ENCODE measurements around the gene ASIC3. TPM values are rescaled to one million over a fixed set of nuclear protein-coding genes. Genes with fewer than 3 reads are reported as not detected.

The ASIC3 gene
- total and polyA plus RNA-seq, 2 of the 8 experiments (the other 6 are each of a cell fraction or from before 2014, with no cell fraction given): 1.6 to 1.9 TPM

DNA sequence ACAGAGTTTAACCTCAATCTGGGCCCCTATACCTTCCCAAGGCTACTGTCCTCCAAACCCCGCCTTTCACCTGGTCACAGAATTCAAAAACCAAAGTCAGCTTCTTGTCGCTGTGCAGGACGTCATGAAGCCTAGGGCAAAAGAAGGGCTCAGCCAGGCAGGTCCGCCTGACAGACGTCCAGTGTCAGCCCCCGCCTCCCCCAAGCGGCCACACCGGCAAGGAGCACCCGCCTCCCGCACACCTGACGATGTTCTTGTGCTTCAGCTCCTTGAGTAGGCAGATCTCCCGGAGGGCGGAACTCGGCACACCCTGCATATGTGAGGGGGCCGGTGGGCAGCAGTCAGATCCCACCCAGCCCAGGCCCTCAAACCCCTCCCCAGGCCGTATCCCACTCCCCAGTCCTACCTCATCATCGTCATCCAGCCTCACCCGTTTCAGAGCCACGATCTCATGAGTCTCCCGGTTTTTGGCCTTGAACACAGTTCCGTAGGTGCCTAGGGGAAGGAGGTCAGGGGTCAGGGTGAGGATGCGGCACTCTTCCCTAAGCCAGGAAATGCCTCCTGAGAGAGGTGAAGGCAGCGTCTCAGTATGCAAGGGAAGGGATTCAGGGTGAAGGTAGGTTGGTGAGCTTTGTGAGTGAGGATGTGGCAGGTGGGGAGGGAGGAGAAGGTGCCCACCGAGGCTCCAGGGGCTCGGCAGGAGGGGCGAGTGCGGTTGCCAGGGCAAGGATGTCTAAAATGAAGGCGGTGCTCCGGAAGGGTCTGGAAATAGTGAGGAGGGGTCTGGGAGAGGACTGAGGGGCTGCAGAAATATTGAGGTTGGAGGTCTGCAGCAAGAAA, 8.6 kb downstream of the ASIC3 start:
- no peak overlapping the region for H3K14ac ChIP-seq (ENCODE audit: insufficient read length)
- H3K23me2 ChIP-seq (ENCODE audit: low read depth, low read length): peaks cover 22% of the 10 kb centered on the region
- no peak overlapping the region for H4K91ac ChIP-seq (replicated peaks; ENCODE audit: insufficient read length, low read length)
- no peak overlapping the region for H2BK5ac ChIP-seq (ENCODE audit: low read depth, low read length)
- H3K79me2 ChIP-seq (ENCODE audit: control insufficient read depth in 1 of 2, insufficient read depth in 2 of 2, low read length in 2 of 2): no peaks in the 10 kb centered on the region
- H3K18ac ChIP-seq (ENCODE audit: extremely low read depth, low read length): peak overlapping the region; percentile 38; the same call in 1 of the 2 replicates
- DNase-seq (ENCODE audit: low read depth in 1 of 2, low spot score in 2 of 2) (no peak), FAIRE-seq (no peak)
- H3K9me3 ChIP-seq (ENCODE audit: insufficient read depth in 2 of 2, low read depth in 1 of 2, low read length in 1 of 2): no peaks in the 10 kb centered on the region
- ChIA-PET POLR2A (ENCODE audit: partially characterized antibody) (interaction anchor here (1.0 to 2.5 kb wide), 4 partner anchors 10 to 30 kb away, joined by 3 to 7 read pairs (median 5); partner anchors contain the start of gene ABCB8), CTCF (ENCODE audit: partially characterized antibody) (interaction anchor here (0.8 to 9.7 kb wide), 17 partner anchors 8 to 82 kb away, joined by 3 to 88 read pairs (median 6); partner anchors contain the start of genes ABCB8 and FASTK)
- H3K4me3 ChIP-seq (ENCODE audit: extremely low read depth in 1 of 4, insufficient read depth in 2 of 4, low read depth in 3 of 4, low read length in 4 of 4): peak overlapping the region; percentile 71 to 91 (median 86)
- peak overlapping the region; percentile 86 to 98 for H3K4me2 ChIP-seq (ENCODE audit: insufficient read depth in 1 of 2, low read depth in 2 of 2, low read length in 2 of 2)
- no peak overlapping the region for H3K23ac ChIP-seq (ENCODE audit: insufficient read length)
- no peak overlapping the region for H2BK12ac ChIP-seq (ENCODE audit: low read depth, low read length)
- H3K27ac ChIP-seq (ENCODE audit: low read depth, low read length): no peak overlapping the region
- no peak overlapping the region for H3K4ac ChIP-seq (replicated peaks; ENCODE audit: insufficient read length, low read depth, low read length)
- H3K4me1 ChIP-seq (replicated peaks in 1 of 4; ENCODE audit: control insufficient read depth in 3 of 4, insufficient read depth in 4 of 4, low read length in 3 of 4): peaks cover 9 to 38% (median 27%) of the 10 kb centered on the region in 4 experiments
- H4K5ac ChIP-seq (ENCODE audit: insufficient read length, low read depth, low read length): no peak overlapping the region
- 0 out of 2 replicates have a peak, but pooled peaks cover 3% of the 10 kb centered on the region for H3K79me1 ChIP-seq (ENCODE audit: low read depth, low read length)
- WGBS, 2 experiments (ENCODE audit: extremely low coverage in 1 of 2, insufficient coverage in 1 of 2, insufficient read length in 1 of 2, insufficient replicate concordance in 2 of 2, low coverage in 1 of 2, low lambda C conversion rate in 2 of 2, missing lambda C conversion rate in 1 of 2): 14% methylated on average over 19 of the region's 29 CpGs; no CpG with 5 or more reads in 1 of the 2 experiments
- H2BK20ac ChIP-seq (ENCODE audit: low read length): no peak overlapping the region
- no peak overlapping the region for H2AFZ ChIP-seq (ENCODE audit: low read length)
- no peak overlapping the region for H2BK15ac ChIP-seq (ENCODE audit: low read length)
- no peak overlapping the region; the same call in none of the 2 replicates for H4K8ac ChIP-seq (ENCODE audit: extremely low read depth, insufficient read depth, low read length)
- H4K20me1 ChIP-seq (replicated peaks in 1 of 2; ENCODE audit: control insufficient read depth in 1 of 2, insufficient read depth in 2 of 2, low read length in 2 of 2): peaks cover 0 to 10% of the 10 kb centered on the region in 2 experiments
- H3K27me3 ChIP-seq (replicated peaks in 1 of 4; ENCODE audit: control insufficient read depth in 3 of 4, extremely low read depth in 1 of 4, insufficient read depth in 3 of 4, low read length in 3 of 4): peaks cover 0 to 16% (median 5%) of the 10 kb centered on the region in 4 experiments; a peak in 5 of 7 replicates
- H3K56ac ChIP-seq (replicated peaks; ENCODE audit: insufficient read length, low read depth, low read length): no peak overlapping the region
- H2BK120ac ChIP-seq (replicated peaks; ENCODE audit: low read depth, low read length): no peak overlapping the region
- peak overlapping the region; percentile 56; the same call in 1 of the 2 replicates for H2AK5ac ChIP-seq (ENCODE audit: low read depth, low read length)
- TF ChIP-seq SIN3A (conservative IDR thresholded peaks at IDR 0.05 in 1 of 2, IDR thresholded peaks at IDR 0.05 in 1 of 2; ENCODE audit: low read depth in 1 of 2, low read length in 2 of 2): peak in 1 of 2 experiments; percentile 61; a peak in 2 of 4 replicates
- TF ChIP-seq RAD21 (IDR thresholded peaks at IDR 0.05 in 1 of 2, conservative IDR thresholded peaks at IDR 0.05 in 1 of 2; ENCODE audit: low read depth in 2 of 2, low read length in 2 of 2): peak in 1 of 2 experiments; percentile 9; a peak in 1 of 4 replicates
- TF ChIP-seq CREB1 (IDR thresholded peaks at IDR 0.05): 0 out of 2 replicates have a peak, but pooled peaks have one; percentile 20
- TF ChIP-seq, protein P1, sequence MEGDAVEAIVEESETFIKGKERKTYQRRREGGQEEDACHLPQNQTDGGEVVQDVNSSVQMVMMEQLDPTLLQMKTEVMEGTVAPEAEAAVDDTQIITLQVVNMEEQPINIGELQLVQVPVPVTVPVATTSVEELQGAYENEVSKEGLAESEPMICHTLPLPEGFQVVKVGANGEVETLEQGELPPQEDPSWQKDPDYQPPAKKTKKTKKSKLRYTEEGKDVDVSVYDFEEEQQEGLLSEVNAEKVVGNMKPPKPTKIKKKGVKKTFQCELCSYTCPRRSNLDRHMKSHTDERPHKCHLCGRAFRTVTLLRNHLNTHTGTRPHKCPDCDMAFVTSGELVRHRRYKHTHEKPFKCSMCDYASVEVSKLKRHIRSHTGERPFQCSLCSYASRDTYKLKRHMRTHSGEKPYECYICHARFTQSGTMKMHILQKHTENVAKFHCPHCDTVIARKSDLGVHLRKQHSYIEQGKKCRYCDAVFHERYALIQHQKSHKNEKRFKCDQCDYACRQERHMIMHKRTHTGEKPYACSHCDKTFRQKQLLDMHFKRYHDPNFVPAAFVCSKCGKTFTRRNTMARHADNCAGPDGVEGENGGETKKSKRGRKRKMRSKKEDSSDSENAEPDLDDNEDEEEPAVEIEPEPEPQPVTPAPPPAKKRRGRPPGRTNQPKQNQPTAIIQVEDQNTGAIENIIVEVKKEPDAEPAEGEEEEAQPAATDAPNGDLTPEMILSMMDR (IDR thresholded peaks at IDR 0.05; ENCODE audit: control extremely low read depth in 1 of 3, insufficient read depth in 1 of 3, low read depth in 1 of 3, low read length in 3 of 3): peak in 2 of 3 experiments; percentile 23 to 33; a peak in 2 of 4 replicates
- TF ChIP-seq BCL11A (IDR thresholded peaks at IDR 0.05; ENCODE audit: low read depth in 2 of 2, low read length in 2 of 2): no peak
- no peaks in the 10 kb centered on the region for H3K36me3 ChIP-seq (ENCODE audit: control insufficient read depth in 2 of 4, insufficient read depth in 4 of 4, low read length in 3 of 4)
- H3K9ac ChIP-seq (replicated peaks in 1 of 4; ENCODE audit: extremely low read depth in 1 of 4, low read depth in 3 of 4, low read length in 3 of 4): no peak overlapping the region
